ENCODE results near the gene STX3.

The STX3 gene

DNA sequence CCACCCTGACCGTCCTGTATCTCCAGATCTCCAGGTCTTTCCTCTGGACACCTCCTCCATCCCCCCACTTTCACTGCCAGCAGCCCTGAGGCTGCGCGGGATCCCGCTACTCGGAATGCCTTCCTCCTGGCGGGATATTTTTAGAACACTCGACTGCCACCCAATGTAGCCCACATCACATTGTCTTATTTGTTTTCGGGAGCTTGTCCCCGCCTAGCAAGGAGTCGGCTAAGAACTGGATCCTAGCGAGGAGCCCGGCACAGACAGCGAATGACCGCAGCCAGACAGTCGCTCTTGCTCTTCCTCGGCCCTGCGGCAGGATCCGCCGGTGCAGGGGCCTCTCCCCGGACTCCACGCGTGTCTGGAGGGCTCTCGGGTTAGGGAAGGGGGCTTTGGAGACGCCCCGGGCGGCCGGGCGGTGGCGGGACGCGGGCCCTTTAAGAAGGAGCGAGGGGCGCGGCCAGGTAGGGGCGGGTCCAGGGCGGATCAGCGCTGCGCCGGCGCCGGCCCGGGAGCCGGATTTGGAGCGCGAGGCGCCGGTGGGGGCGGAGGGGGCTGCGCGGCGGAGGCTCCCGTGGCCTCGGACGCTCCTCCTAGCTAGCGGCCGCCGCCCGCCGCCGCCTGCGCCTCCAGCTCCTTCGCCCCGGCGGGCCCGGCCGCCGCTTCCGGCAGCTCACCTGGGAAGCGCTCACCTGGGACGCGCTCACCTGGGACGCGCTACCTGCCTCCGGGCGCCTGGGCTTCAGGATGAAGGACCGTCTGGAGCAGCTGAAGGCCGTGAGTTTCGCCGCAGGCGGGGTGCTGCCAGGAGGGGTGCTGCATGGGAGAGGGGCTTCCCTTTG, at the start of gene STX3:
STX3 (plus strand) TSS at position 518 of the 842 bp plus-strand sequence; CDS start at position 748, 230 bp downstream.
- DNase-seq (ENCODE audit: insufficient read length, low spot score) (peak; percentile 79), FAIRE-seq (peak; percentile 4)

DNA sequence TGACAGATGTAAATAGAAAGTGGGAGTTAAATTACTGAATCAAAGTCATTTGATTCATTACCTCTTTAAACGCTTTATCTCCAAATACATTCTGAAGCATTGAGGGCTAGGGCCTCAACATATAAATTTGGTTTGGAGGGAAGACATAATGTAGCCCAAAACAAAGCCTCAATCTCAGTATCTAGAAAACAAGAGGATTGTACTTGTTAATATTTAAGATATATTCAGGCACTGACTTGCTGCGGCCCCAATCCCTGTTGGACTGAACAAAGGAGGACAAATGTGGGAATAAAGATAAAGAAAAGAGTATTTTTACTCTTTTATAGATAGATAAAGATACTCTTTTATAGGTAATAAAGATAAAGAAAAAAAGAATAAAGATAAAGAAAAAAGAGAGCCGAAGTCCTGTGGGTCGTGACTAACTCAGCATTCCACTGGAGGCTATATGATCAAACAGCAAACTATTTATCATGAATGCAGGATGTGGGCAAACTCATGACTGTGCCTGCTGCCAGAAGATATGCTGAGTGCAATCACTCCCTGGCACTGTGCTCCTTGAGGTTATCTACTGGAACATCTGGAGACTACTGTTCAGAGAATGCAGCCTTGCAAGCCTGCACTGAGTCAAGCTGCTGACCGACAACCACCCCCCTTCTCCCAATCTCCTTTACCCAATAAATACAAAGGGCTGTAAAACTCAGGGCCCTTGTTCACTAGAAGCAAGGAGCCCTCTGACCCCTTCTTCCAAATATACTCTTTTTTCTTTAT, 48.5 kb upstream of the STX3 start:
- DNase-seq (ENCODE audit: insufficient read length, low spot score), result peak; percentile 20
- FAIRE-seq, result peak; percentile 85

DNA sequence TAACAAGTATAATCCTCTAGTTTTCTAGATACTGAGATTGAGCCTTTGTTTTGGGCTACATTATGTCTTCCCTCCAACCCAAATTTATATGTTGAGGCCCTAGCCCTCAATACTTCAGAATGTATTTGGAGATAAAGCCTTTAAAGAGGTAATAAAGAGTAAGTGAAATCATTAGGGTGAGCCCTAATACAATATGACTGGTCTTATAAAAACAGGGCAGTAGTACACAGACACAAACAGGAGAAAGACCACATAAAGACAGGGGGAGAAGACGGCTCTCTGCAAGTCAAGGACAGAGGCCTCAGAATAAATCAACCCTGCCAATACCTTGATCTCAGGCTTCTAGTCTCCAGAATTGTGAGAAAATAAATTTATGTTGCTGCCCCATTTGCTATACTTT, 47.8 kb upstream of the STX3 start:
- FAIRE-seq, result no peak

DNA sequence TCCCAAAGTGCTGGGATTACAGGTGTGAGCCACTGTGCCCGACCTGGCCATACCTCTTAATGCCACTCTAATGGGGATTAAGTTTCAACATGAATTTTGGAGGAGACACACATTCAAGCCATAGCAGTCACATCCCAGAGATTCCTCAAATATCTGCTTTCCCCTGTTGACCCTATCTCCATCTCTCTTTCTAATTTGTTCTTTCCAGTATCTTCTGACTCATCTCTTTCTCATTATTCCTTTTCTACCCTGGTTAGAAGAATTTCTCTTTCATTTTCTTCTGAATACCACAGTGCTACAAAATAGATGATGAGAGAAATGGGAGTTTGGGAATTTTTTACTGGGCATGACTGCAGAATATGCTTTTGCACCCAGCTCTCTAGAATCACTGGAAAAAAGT, 46.6 kb upstream of the STX3 start:
- no peak for FAIRE-seq
- DNase-seq (ENCODE audit: insufficient read length, low spot score), result no peak

More for the DNA sequence above, 47.8 kb upstream of the STX3 start:
- no peak for DNase-seq (ENCODE audit: insufficient read length, low spot score)

DNA sequence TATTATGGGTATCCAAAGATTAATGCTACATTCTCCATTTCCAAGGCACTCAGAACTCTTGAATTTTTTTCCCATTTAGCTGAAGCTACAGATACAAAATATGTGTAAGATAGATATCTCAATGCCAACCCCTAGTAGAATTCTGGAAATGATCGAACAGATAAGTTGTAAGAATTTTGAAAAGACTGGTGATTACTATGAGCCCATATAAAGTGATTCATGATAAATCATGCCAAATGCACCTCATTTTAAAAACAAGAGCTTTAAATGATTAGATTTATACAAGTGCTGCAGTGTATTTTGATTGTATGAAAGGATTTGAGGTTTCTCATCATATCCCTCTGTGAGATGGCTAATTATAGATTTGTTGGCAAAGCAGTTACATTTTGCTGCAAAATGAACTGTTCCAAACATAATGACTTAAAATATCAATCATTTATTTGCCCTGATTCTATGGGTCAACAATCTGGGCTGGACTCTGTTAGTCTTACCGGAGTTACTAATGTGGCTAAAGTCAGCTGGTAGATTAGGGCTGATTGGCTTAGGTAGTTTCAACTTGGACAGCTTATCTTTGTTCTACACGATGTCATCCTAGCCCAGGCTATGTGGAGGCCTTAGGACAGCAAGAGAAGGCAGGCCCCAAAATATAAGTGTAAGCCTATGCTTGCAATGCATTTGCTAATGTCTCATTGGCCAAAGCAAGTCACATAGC, 44.9 kb upstream of the STX3 start:
- DNase-seq (ENCODE audit: insufficient read length, low spot score) (no peak), FAIRE-seq (no peak)

DNA sequence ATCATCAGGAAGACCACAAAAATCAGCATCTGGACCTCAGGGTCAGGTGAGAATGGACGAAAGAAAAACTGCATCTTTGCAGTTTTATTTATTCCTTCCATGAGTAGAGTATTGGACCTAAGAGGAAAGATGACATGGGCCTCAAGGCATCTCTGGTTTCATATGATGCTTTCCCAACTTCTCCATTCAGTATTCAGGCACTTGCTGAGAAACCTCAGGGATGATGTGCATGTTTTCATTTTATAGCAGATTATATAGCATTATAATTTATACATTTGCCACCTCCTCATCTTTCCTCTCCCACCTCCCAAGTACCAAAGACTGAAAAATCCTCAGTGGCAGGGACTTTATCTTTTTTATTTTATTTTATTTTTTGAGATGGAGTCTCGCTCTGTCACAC, 41.4 kb upstream of the STX3 start, which contains the start of gene OR10V1:
OR10V1 (minus strand) TSS at position 101 of the 400 bp plus-strand sequence; CDS start at position 101, 0 bp downstream.
- no peak for FAIRE-seq
- DNase-seq (ENCODE audit: insufficient read length, low spot score), result no peak

DNA sequence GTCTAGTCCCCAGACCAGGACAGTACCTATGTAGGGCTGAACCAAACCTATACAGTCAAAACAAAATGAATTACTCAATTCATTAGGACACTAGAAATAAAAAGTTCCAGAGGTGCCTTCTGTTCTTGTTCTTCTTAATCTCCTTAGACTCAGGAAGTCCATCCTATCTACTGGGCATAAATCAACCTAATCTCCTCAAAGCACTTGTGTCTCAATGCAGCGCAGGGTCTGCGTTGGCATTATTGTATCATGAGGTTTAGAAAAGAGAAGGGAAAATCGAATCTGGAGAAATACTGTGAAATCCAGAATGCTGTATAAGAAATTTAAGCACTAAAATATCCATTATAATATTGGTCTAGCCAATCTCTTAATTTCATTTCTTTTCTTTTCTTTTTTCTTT, 39.1 kb upstream of the STX3 start:
- FAIRE-seq, result no peak
- DNase-seq (ENCODE audit: insufficient read length, low spot score), result no peak

DNA sequence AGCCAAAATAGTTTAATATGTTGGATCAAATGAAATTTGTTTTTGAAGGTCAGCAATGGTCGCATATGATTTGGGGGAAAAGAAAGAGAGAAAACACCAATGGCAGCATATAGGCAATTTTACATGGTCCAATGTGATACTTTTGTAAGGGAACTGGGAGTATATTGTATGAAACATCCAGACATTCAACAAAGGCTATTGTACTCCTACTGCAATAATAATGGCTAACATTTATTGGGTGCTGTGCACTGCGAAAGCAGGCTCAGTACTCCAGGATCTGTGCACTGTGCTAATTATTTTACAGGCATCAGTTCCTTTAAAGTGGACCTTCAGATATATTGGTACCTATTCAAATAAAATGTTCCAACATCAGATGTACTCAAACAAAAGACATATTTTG, 35.6 kb upstream of the STX3 start:
- DNase-seq (ENCODE audit: insufficient read length, low spot score) (no peak), FAIRE-seq (no peak)

DNA sequence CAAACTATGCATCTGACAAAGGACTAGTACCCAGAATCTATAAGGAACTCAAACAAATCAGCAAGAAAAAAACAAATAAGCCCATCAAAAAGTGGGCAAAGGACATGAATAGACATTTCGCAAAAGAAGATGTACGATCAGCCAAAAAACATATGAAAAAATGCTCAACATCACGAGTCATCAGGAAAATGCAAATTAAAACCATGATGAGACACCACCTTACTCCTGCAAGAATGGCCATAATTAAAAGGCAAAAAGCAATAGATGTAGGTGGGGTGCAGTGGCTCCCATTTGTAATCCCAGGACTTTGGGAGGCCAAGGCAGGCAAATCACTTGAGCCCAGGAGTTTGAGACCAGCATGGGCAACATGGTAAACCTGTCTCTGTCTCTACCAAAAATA, 31.1 kb upstream of the STX3 start:
- FAIRE-seq (no peak), DNase-seq (ENCODE audit: insufficient read length, low spot score) (no peak)

DNA sequence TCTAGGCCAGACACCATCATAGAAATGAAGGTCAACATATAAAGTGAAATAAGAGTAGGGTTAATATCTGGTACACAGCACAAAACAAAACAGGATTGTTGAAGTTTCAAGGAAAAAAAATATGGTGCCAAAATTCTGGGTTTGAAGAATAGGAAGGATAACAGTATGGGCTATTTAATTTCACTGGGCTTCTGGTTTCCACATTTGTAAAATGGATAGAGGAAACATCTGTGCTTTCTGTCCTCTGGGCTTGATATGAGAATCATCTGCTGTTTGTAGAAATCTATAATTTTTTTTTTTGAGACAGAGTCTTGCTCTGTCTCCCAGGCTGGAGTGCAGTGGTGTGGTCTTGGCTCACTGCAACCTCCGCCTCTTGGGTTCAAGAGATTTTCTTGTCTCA, 27.8 kb upstream of the STX3 start:
- no peak for DNase-seq (ENCODE audit: insufficient read length, low spot score)
- FAIRE-seq, result no peak

DNA sequence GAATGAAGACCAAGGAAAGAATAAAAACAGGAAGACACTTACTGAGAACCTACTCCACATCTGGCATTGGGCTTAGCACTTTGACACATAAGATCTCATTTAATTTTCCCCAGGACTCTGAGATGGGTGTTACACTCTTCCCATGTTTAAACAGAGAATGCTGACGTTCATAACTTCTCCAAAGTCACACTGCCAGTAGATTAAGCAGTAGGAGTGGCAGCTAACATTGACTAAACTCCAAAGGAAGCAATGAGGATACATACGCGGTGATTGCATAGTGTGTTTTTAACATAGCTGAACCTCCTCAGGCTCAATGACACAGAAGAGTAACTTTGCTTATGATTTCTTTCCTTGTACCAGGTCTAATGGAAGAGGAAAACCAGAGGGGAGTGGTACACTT, 27.0 kb upstream of the STX3 start:
- FAIRE-seq (no peak), DNase-seq (ENCODE audit: insufficient read length, low spot score) (no peak)

DNA sequence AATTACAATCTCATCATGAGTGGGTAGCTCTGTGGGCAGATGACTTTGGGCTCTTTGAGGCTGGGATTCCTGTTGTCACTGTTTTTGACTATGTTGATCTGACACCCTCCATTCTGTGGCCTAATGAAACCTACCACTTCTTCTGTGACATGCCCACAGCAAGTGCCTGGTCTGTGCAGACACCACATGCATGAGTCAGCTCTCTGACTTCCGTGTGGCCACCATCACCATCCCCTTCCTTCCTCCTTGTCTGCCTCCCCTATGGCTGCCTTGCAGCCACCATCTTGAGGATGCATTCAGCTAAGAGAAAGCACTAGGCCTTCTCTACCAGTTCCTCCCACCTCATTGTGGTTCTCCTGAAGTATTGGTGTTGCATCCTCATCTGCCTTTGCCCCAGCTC, 26.3 kb upstream of the STX3 start:
- DNase-seq (ENCODE audit: insufficient read length, low spot score), result no peak
- FAIRE-seq, result no peak

DNA sequence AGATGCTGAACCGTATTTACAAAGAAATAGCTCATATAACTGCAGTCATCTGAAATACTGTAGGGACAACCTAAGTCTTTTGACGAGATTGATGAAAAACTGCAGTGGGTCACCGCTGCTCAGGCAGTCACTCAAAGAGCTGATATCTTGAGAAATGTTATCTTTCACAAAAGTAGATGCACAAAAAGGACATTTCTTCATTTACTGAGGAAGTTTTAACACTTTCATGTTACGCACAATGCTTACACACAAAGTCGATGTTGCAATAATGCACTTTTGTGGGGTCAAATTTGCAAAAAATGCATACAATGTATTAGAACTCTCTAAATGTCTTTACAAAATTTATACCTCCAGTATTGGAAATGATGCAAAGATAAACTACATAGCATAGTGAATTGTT, 25.3 kb upstream of the STX3 start:
- DNase-seq (ENCODE audit: insufficient read length, low spot score) (no peak), FAIRE-seq (no peak)

DNA sequence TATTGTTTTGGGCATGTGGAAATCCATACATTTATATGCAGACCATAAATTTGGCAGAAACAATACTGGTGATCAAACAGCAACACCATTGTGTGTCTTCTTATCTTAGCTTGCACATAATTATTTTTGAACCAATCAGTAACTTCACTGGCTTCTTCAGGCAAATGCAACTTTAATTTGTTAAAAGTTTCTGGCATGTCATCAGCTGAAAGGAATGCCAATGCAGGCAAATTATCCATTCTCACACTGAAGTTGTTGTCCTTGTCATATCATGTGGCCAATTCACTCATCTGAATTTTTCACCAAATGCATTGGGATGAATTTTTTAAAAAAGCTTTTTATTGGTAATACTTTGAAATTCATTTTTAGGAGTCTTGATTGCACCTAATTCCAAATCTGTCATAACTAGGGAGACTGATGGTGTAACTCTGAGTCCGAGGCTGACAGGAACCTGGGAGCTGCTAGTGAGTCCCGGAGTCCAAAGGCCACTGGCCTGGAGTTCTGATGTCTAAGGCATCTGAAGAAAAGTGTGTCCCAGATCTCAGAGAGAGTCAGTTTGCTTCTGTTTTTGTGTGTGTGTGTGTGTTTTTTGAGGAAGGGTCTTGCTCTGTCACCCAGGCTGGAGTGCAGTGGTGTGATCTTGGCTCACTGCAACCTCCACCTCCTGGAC, 24.1 kb upstream of the STX3 start:
- DNase-seq (ENCODE audit: insufficient read length, low spot score) (no peak), FAIRE-seq (no peak)

DNA sequence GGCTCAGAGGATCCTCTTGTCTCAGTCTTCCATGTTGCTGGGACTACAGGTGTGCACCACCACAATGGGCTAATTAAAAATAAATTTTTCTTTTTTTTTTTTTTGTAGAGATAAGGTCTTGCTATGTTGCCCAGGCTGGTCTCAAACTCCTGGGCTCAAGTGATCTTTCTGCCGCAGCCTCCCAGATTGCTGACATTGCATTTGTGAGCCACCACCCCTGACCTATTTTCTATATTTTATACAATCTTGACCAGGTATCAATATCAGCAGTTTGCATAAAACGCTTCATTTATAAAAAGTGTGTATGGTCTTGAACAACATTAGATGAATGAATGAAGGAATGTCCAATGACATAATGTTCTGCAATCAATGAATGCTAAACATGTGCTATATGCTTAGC, 9.1 kb upstream of the STX3 start:
- no peak for FAIRE-seq
- DNase-seq (ENCODE audit: insufficient read length, low spot score), result no peak

DNA sequence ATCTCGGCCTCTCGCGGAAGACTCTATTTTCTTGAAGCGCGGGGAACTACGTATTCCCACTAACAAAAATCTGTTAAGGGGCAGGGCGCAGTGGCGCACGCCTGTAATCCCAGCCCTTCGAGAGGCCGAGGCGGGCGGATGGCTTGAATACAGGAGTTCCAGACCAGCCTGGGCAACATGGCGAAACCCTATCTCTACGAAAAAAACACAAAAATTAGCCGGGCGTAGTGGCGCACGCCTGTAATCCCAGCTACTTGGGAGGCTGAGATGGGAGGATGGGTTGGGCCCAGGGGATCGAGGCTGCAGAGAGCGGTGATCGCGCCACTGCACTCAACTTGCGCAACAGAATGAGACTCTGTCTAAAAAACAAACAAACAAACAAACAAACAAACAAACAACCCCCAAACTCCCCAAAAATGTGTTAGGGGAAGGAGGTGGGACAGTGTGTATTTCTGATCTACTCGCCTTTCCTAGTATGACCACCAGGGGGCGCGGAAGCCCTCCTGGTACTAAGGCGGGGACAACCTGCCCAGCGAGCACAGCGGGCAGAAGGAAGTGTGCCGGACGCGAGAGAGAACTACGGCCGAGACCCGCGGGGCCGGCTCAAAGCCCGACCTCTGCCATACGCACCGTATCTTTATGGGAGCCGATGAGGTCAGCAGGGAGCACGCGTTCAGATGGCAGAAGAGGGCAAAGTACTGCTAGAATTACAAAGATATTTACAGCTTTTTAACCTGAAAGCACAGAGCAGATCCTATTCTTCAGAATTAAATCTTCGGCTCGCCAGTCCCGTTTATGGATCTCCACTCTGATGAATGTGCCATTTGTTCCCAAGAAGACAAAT, 1.3 kb upstream of the STX3 start:
- FAIRE-seq (peak; percentile 89), DNase-seq (ENCODE audit: insufficient read length, low spot score) (peak; percentile 86)

DNA sequence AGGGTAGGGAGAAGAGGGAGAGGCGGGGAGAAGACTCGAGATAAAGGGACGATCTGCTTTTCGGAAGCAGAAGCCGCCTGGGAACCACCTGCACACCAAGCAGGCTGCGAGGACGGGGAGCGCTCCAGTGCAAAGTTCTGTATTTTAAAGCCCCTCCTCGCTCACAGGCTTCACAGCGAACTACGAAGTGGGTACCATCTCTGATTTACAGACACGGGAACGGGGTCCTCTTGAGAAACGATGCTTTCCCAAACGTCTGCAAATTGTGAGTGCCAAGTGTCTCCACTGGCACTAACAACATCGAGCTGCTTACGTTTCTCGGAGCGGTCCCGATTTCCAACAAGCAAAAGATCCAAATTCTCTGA, 700 bp upstream of the STX3 start:
- no peak for DNase-seq (ENCODE audit: insufficient read length, low spot score)

DNA sequence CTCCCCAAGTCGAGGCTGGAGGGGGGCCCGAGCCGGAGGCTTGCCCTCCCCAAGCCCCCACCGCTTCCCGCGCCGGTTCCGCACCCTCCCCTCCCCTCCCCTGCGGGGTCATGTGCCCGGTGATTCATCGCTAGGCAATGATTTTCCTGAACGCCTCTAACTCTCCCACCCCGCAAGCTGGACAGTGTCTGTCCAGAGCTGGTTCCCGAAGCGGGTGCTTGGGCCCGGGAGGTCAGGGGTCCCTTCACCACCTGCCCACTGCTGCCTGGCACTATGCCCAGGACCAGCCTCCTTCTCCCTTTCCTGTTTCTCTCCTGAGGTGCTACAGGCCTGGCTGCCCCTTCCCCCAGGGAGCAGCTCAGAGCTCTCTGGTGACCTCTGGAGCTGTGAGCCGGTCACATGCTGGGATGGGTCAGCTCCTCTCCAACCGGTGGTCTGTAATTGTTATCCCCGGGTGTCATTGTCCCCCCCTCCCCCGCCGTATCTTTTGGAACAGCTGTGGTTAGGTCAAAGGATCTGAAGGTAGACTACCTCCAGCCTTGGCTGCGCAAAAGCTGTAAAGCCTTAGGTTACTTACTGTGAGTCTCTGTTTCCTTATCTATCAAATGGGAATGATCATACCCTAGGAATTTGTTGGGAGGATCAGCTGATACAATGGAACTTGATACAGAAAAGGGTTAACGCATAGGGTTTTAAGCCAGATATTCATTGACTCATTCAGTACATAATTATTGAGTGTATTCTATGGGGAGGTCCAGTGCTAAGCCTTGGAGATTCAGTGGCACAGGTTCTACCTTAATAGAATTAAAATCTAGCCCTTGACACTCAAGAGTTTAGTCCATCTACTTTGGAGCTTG, 753 bp downstream of the STX3 start:
- FAIRE-seq, result peak; percentile 4
- DNase-seq (ENCODE audit: insufficient read length, low spot score), result peak; percentile 77

More for the DNA sequence above, 700 bp upstream of the STX3 start:
- FAIRE-seq, result no peak

DNA sequence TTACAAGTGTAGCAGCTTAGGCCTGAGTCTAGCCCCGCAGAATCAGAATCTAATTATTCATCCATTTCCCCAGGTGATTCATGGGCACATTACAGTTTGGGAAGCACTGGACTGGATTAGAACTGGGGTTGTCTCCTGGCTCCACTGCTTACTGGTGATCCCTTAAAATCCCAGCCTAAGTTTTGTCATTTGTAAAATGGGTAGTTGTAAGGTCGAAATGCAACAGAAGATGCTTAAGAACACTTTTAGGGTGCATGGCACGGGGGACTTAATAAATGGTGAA, 1.3 kb downstream of the STX3 start:
- FAIRE-seq, result no peak
- DNase-seq (ENCODE audit: insufficient read length, low spot score), result no peak

Data from HTR-8/SVneo (cell line).